GM12878 (cell line): ENCODE data around the gene SELENOO. TPM values are rescaled to one million over a fixed set of nuclear protein-coding genes. Genes with fewer than 3 reads are reported as not detected.

Experiments
- ASH2L ChIP-seq: fragments of 300-600, 200-600 bp; sonication (generic); IDR thresholded peaks from 2 replicates; pipeline ENCODE4 v1.6.1; 2017; ENCODE audit warnings: low read depth, mild to moderate bottlenecking, borderline replicate concordance
- LARP7 ChIP-seq: fragments of 450-650 bp; IDR thresholded peaks from 2 replicates; pipeline ENCODE4 v1.6.1; 2017; ENCODE audit warnings: mild to moderate bottlenecking
- POLR2A ChIP-seq: IDR thresholded peaks from 2 replicates; pipeline ENCODE4 v1.6.1; 2011; ENCODE audit warnings: low read depth, mild to moderate bottlenecking, low read length
- POLR2AphosphoS2 ChIP-seq: IDR thresholded peaks from 2 replicates; pipeline ENCODE4 v1.6.1; 2011; ENCODE audit warnings: low read depth, mild to moderate bottlenecking, low read length, improper control_type of control experiment, moderate library complexity
- POLR2AphosphoS5 ChIP-seq: IDR thresholded peaks from 2 replicates; pipeline ENCODE4 v1.6.1; 2011; ENCODE audit warnings: mild to moderate bottlenecking, low read length, inconsistent platforms
- STAT3 ChIP-seq: IDR thresholded peaks from 2 replicates; pipeline ENCODE4 v1.6.1; 2011; ENCODE audit warnings: low read depth, low read length, improper control_type of control experiment
- USF1 ChIP-seq: IDR thresholded peaks from 2 replicates; pipeline ENCODE4 v1.6.1; 2011; ENCODE audit warnings: borderline replicate concordance, low read depth, mild to moderate bottlenecking, moderate library complexity, mixed read lengths, low read length; ENCODE audit not compliant: insufficient read depth; ENCODE audit errors: extremely low read length
- ZBED1 ChIP-seq: IDR thresholded peaks from 2 replicates; pipeline ENCODE4 v1.6.1; 2016; ENCODE audit warnings: borderline replicate concordance
- polyA plus RNA-seq, 11 experiments: library from polyadenylated mRNA; depleted of rRNA in 4 of 11; unstranded in 6 of 11; stranded (reverse) in 5 of 11; fragments of >200 nt; fragmentation: Nextera tagmentation in 4 of 11; fragmentation: Illumina TruSeq in 1 of 11; extraction: Ambion mirVana in 4 of 11; extraction: Trizol in 1 of 11; gene quantifications; 1 replicate in 1 of 11; 2 replicates in 10 of 11; pipeline versions ENCODE4 v1.2.1 to v1.2.3, GENCODE V29; 2011 to 2016; ENCODE audit warnings: inconsistent platforms in 2 of 11, missing spikeins in 2 of 11, low read depth in 1 of 11
- total RNA-seq, 4 experiments: library from RNA; depleted of rRNA in 3 of 4; stranded (reverse); fragments of >200 nt in 3 of 4; fragmentation: Illumina TruSeq in 1 of 4; extraction: Trizol in 1 of 4; gene quantifications; 2 replicates each; pipeline versions ENCODE4 v1.2.1 to v1.2.3, GENCODE V29; 2013 to 2021
- TF ChIP-seq, protein P1 (sequence below): fragments of 450-650 bp; IDR thresholded peaks from 2 replicates; pipeline ENCODE4 v1.6.1; 2016; ENCODE audit warnings: mild to moderate bottlenecking, moderate library complexity, borderline replicate concordance

SELENOO gene
- total and polyA plus RNA-seq, 10 of the 15 experiments (the other 5 are each of a cell fraction or from before 2014, with no cell fraction given): 0.42 to 23.3 (median 3.3) TPM

DNA sequence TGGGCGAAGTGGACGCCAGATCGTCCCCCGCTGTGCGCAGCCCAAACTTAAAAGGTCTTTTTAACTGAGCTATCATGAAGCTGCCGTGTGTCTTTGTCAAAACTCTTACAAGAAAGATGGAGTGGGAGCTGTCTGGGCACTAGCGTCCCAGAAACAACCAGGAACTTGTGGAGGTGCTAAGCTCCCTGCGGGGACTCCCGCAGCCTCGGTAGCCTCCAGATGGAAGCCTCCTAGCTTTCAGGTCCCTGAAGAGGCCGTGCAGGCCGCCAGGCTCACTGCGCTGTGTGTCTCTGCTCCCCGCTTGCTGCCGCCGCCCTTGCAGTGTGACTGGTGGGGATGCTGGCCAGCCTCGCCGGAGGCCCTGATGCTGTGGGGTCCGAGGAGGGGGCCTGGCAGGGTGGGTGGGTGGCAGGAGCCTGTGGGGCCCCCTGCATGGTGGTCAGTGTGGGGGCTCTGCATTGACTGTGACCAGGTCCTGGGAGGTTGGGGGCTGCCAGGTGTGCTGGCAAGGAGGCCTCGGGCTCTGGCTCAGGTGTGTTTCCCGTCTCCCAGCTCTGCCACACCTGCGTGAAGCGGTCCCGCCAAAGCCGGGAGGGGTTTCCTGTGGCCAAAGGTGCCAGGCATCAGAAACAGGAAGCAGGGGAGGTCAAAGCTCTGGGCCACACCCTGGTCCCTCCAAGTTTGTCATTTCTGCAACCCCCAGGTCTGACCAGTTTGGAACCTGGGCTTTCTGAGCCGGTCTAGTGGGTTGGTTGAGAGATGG, 13.9 kb upstream of the SELENOO start (continued):
- TF ChIP-seq USF1 (no peak), ZBED1 (no peak), ASH2L (no peak), STAT3 (no peak), POLR2AphosphoS5 (no peak), LARP7 (no peak), POLR2A (peak; percentile 53; the same call in 1 of the 2 replicates), POLR2AphosphoS2 (no peak)
- TF ChIP-seq, protein P1, sequence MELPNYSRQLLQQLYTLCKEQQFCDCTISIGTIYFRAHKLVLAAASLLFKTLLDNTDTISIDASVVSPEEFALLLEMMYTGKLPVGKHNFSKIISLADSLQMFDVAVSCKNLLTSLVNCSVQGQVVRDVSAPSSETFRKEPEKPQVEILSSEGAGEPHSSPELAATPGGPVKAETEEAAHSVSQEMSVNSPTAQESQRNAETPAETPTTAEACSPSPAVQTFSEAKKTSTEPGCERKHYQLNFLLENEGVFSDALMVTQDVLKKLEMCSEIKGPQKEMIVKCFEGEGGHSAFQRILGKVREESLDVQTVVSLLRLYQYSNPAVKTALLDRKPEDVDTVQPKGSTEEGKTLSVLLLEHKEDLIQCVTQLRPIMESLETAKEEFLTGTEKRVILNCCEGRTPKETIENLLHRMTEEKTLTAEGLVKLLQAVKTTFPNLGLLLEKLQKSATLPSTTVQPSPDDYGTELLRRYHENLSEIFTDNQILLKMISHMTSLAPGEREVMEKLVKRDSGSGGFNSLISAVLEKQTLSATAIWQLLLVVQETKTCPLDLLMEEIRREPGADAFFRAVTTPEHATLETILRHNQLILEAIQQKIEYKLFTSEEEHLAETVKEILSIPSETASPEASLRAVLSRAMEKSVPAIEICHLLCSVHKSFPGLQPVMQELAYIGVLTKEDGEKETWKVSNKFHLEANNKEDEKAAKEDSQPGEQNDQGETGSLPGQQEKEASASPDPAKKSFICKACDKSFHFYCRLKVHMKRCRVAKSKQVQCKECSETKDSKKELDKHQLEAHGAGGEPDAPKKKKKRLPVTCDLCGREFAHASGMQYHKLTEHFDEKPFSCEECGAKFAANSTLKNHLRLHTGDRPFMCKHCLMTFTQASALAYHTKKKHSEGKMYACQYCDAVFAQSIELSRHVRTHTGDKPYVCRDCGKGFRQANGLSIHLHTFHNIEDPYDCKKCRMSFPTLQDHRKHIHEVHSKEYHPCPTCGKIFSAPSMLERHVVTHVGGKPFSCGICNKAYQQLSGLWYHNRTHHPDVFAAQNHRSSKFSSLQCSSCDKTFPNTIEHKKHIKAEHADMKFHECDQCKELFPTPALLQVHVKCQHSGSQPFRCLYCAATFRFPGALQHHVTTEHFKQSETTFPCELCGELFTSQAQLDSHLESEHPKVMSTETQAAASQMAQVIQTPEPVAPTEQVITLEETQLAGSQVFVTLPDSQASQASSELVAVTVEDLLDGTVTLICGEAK: no peak
